GM18951 (cell line): ENCODE measurements around the gene MYLK2.

Experiments
- POLR2A ChIP-seq: IDR thresholded peaks from 4 replicates; pipeline ENCODE4 v1.6.1; 2011; ENCODE audit warnings: mild to moderate bottlenecking; ENCODE audit not compliant: insufficient read length, insufficient read depth; ENCODE audit errors: extremely low read depth
- in situ Hi-C: fragments of 300-500 bp; cut with MboI; formaldehyde crosslinking; loops from one replicate; pipeline ENCODE4 v1.12.0; 2022; ENCODE audit warnings: low sequenced_read_pairs, mixed read lengths, inconsistent platforms; ENCODE audit not compliant: unreplicated experiment

Gene MYLK2

GRCh38 chr20:31819083-31819784 is at the start of gene MYLK2:
Gene MYLK2 (plus strand): TSS chr20:31819356. CDS start chr20:31819581, 225 bp downstream.
- TF ChIP-seq POLR2A, result no peak
- in situ Hi-C loops, result no loop called here

GRCh38 chr20:31769681-31770080 is 49.5 kb upstream of the MYLK2 start:
- no peak for TF ChIP-seq POLR2A
- in situ Hi-C loops, result no loop called here

DNA sequence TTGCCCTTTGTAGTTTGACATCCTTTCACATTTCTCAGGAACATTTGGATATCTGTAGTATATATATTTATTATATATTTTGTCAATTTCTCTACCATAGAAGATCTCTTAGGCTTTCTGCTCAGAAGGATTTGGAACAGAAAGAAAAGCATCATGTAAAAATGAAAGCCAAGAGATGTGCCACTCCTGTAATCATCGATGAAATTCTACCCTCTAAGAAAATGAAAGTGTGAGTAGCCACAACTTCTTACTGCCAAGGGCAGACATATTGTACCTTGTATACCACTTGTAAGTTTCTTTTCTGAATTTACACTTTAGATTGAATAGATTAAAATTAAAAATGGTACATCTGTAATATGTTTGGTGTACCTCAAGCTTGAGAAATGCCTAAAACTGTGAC is 48.9 kb upstream of the MYLK2 start:
- no peak for TF ChIP-seq POLR2A
- in situ Hi-C loops, result no loop called here

DNA sequence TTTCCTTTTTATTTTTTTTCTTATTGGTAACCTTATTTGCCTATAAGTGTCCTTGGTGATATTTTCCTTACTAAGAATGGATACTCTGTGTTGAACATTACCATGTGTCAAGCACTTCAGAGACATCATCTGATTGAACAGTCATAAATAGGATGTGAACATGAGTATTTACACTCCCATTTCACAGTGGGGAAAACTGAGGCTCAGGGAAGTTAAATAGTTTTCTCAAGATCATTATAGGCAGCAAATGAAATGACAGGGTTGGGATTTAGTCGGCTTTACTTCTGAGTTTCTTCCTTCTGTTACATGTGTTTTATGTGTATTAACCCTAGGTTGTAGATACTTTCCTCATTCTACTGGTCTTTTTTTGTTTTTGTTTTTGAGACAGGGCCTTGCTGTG is 44.7 kb upstream of the MYLK2 start:
- TF ChIP-seq POLR2A, result no peak
- in situ Hi-C loops, result no loop called here

GRCh38 chr20:31780839-31781238 is 38.3 kb upstream of the MYLK2 start:
- in situ Hi-C loops, result no loop called here
- no peak for TF ChIP-seq POLR2A

DNA sequence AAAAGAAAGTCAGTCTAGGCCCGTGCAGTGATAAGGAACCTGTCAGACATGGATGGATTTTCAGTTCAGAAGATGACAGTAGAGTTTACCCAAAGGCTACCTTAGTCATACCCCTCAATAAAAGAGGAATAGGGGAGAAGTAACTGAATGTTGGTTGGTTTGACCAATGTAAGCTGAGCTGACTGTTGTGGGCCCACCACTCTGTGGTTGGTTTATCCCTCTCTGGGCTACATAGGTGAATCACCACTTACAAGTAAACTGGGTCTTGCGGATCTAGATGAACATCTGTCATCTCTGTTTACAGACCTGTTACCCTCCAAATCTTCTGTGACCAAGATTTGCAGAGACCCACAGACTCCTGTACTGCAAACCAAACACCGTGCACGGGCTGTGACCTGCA is 37.2 kb upstream of the MYLK2 start:
- in situ Hi-C loops, result no loop called here
- no peak for TF ChIP-seq POLR2A

DNA sequence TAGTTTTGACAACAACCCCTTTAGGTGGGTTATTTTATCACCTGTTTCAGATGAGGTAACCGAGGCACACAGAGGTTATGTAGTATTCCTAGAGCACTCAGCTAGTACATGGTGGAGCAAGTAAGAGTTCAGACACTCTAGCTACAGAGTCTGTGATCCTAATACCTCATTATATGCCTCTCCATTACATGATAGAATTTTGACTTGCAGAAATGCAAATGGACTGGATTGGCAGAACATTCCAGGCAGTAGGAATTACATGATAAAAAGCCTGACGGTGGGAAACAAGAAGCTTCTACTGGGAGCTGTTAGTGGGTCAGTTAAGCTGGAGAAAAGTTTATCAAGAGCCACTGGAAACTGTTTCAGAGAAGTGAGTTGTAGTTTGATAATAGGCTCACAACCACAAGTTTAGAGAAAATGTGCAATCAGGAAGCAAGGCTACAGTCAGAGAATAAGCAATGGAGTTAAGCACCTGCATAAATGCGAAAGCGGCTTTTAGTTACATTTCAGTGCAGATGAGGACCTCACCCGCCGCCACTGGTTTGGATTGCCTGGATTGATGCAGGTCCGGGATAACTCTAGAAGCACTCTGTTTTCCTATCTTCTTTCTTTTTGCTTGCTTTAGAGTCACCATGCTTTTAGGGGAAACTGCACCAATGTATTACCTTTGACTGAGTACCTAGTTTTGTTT is 34.7 kb upstream of the MYLK2 start:
- in situ Hi-C loops, result no loop called here
- TF ChIP-seq POLR2A, result no peak

DNA sequence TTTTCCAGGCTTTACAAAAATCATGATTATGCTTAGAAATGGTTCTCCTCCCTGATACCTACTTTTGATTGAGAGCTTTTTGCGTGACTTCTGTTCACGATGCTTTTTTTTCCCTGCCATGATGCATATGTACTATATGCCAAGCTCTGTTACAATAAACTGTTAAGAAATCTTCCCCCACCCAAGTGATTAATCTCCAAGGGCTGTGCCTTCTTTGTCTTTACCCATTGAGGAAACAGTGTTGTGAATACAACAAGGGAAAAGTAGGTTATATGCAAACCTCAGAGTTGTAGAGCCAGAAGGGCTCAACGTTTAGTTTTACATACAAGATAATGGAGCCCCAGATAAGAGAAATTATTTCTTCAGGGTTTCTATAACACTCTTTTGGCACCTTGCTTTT is 34.1 kb upstream of the MYLK2 start:
- in situ Hi-C loops, result no loop called here
- no peak for TF ChIP-seq POLR2A

- in situ Hi-C loops, result no loop called here
- no peak for TF ChIP-seq POLR2A
Observed at GRCh38 chr20:31788578-31788977, 30.6 kb upstream of the MYLK2 start.

DNA sequence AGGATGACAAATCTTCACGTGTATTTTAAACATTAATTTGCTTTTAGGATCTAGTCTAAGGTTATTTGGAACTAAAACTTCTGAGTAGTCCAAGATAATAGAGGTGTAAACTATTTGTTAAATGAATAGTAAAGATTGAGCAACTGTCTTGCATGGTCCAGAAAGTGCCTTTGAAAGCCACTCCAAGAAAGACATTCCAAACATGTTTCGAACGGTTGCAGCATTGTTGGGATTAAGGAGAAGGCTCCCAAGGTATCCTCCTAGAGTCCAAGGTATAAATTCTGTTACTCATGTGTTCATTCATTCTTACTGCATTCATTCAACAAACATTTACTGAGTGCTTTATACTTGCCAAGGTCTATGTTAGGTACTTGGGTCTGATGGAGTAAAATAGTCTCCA is 28.8 kb upstream of the MYLK2 start:
- TF ChIP-seq POLR2A, result no peak
- in situ Hi-C loops, result no loop called here

- TF ChIP-seq POLR2A, result no peak
- in situ Hi-C loops, result no loop called here
Observed at GRCh38 chr20:31797364-31797763, 21.8 kb upstream of the MYLK2 start.

GRCh38 chr20:31801508-31801907 is 17.6 kb upstream of the MYLK2 start:
- no peak for TF ChIP-seq POLR2A
- in situ Hi-C loops, result no loop called here

DNA sequence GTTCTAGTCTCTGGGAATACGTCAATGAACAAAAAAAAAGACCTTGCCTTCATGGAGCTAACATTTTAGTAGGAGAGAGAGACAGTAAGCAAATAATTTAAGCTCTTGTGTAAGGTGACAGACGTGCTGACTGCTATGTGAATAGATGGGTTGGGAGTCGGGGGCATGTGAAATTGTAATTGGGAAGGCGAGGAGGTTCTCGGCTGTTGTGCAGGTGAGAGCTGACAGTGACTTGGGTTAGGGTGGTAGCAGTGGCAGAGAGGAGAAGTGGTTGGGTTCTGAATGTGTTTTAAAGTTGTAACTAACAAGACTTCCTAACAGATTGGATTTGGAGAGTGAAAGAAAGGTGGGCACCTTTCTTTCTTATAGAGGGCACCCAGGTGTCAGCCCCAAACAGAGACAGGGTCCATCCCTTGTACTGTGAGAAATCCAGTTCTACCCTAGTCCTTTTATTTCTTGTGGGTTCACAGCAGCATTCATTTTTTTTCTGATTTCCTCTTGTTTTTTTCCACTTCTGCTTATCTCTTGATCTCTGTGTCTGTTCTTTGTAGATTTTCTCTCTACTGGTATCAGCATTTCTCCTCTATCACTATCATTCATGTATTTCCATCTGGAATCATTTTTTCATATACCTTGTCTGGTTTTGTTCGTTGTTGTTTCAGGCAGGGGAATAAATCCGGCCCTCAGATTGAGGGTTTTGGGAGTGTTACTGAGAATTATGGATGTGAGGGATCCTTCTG is 15.4 kb upstream of the MYLK2 start:
- TF ChIP-seq POLR2A, result no peak
- in situ Hi-C loops, result no loop called here
